HL-60 (cell line): ENCODE results near the gene MOB3B.

ENCODE experiments used
- GABPA ChIP-seq: IDR thresholded peaks from 2 replicates; pipeline ENCODE4 v1.6.1; 2012; ENCODE audit warnings: low read depth
- POLR2AphosphoS5 ChIP-seq: IDR thresholded peaks from 2 replicates; pipeline ENCODE4 v1.6.1; 2012; ENCODE audit warnings: low read depth

DNA sequence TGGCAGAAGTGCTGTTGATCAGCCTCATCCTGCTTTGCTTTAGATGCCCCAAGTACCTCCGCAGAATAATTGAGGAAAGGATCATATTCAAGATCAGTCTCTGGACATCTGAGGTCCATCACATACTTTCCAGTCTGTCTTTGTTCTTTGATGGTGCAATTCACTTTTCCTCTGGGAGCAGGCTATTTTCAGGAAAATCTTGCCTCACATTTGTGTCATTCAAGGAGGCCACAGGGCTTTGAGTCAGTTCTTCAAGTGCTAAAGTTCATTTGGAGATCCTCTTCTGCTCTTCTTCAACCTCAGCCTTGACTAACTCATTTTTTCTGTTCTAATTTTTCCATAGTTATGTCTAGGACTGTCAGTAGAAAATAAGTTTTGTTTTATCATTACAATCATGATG, 251.2 kb downstream of the MOB3B start:
- TF ChIP-seq POLR2AphosphoS5 (no peak), GABPA (no peak)
